ENCODE data around the gene AGAP3.

- TF ChIP-seq CTCF (IDR thresholded peaks at IDR 0.05) (no peak), POLR2AphosphoS5 (IDR thresholded peaks at IDR 0.05) (no peak)
These were observed 105.8 kb downstream of the AGAP3 start for GRCh38 chr7:151192002-151192539.

Data from prostate gland (tissue), 2 donors.